ENCODE data around the gene PPM1E. TPM values are rescaled to one million over a fixed set of nuclear protein-coding genes. Genes with fewer than 3 reads are reported as not detected.

The PPM1E gene
- total RNA-seq, 1 experiment from 2014 or later, result 0.24 TPM

Other genes starting within 250 kb of the PPM1E start
- gene MTMR4, start 241.2 kb upstream of the PPM1E start, total RNA-seq (2014; rRNA removed; shearing (Covaris generic)), result 28.9 and 32.8 TPM in 2 replicates
- gene TEX14, start 63.8 kb upstream of the PPM1E start, total RNA-seq (2014; rRNA removed; shearing (Covaris generic)), result not detected in 2 replicates
- gene RAD51C, start 63.3 kb upstream of the PPM1E start, total RNA-seq (2014; rRNA removed; shearing (Covaris generic)), result 51.7 and 53.3 TPM in 2 replicates